Esophagus muscularis mucosa (tissue), 4 donors: ENCODE results near the gene DCLK2. TPM values are rescaled to one million over a fixed set of nuclear protein-coding genes. Genes with fewer than 3 reads are reported as not detected.

Source experiments
- DNase-seq: peaks from one replicate; pipeline ENCODE4 v3.0.0-alpha.2; 2017; ENCODE audit errors: extremely low spot score
- H3K27ac ChIP-seq, 4 donors: fragments of 200-600 bp; sonication (generic); replicated peaks in 1 of 4; 1 replicate in 3 of 4; 2 replicates in 1 of 4; pipeline ENCODE4 v1.5.1; 2016 to 2019; ENCODE audit warnings: mild to moderate bottlenecking in 1 of 4
- H3K27me3 ChIP-seq, 4 donors: fragments of 200-600 bp; sonication (generic); one replicate each; pipeline versions ENCODE4 v1.5.1 to v1.6.0; 2016 to 2019
- H3K36me3 ChIP-seq, 4 donors: fragments of 200-600 bp; sonication (generic); one replicate each; pipeline ENCODE4 v1.5.1; 2016 to 2019
- H3K4me1 ChIP-seq, 4 donors: fragments of 200-600 bp; sonication (generic); one replicate each; pipeline ENCODE4 v1.5.1; 2016 to 2019
- H3K4me3 ChIP-seq, 4 donors: fragments of 200-600 bp; sonication (generic); 1 replicate in 2 of 4; 2 replicates in 2 of 4; pipeline ENCODE4 v1.5.1; 2016 to 2019; ENCODE audit warnings: mild to moderate bottlenecking in 4 of 4, moderate library complexity in 1 of 4
- H3K9me3 ChIP-seq, 4 donors: fragments of 200-600 bp; sonication (generic); 1 replicate in 3 of 4; 2 replicates in 1 of 4; pipeline ENCODE4 v1.5.1; 2016 to 2019
- EP300 ChIP-seq: sonication (generic); formaldehyde crosslinking; IDR thresholded peaks from one replicate; pipeline ENCODE4 v1.6.1; 2017; ENCODE audit warnings: antibody characterized with exemption
- POLR2A ChIP-seq: fragments of 450-650 bp; IDR thresholded peaks from one replicate; pipeline ENCODE4 v1.6.1; 2017; ENCODE audit warnings: antibody characterized with exemption, moderate library complexity, mild to moderate bottlenecking, low read depth
- POLR2AphosphoS5 ChIP-seq, 2 donors: sonication (generic); formaldehyde crosslinking; IDR thresholded peaks; one replicate each; pipeline ENCODE4 v1.6.1; 2017; ENCODE audit warnings: antibody characterized with exemption in 2 of 2
- WGBS: methylation state at CpG from one replicate; pipeline ENCODE4 v1.1.5; 2018; 5-methylcytosine and 5-hydroxymethylcytosine counted together
- intact Hi-C: fragments of 100-400 bp; cut with DNase I; formaldehyde crosslinking; loops from one replicate; pipeline ENCODE4 v1.15.1; 2023
- total RNA-seq, 4 donors: library from RNA; depleted of rRNA; stranded (reverse); fragments of >200 nt; gene quantifications; one replicate each; pipeline versions ENCODE4 v1.1.0 to v1.2.1, GENCODE V29; 2016
- TF ChIP-seq, protein P1 (sequence below), 3 experiments: fragments of 200-600 bp in 2 of 3; fragments of 450-650 bp in 1 of 3; sonication (generic) in 2 of 3; IDR thresholded peaks; one replicate each; pipeline ENCODE4 v1.5.1; 2017 to 2019; ENCODE audit warnings: antibody characterized with exemption in 3 of 3, mild to moderate bottlenecking in 2 of 3, moderate library complexity in 1 of 3

DCLK2 gene
- total RNA-seq, 4 donors from 2014 or later = 15.4 to 29.3 (median 19.3) TPM

DNA sequence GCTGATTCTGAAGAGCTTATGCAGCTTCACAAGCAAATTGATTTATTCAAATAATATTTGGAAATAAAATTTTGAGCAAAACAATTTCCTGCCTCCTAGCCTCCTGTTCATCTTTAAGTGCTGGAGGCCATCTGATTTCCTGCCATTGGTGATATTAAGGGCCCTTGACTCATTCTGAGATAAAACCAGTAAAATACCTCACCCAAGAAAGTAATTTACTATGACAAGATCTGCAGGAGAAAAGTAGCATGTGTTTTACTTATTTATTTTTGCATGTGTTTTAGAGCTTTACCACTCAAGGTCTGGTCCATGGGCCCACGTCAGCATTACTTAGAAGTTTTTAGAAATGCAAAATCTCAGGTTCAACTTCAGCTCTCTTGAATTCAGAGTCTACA lies 67.7 kb downstream of the DCLK2 start:
- Histone ChIP-seq H3K27ac (no peak overlapping the region), H3K36me3 (no peaks in the 10 kb centered on the region), H3K9me3 (no peaks in the 10 kb centered on the region), H3K27me3 (no peaks in the 10 kb centered on the region), H3K4me1 (peaks cover 17 to 31% (median 27%) of the 10 kb centered on the region in 4 donors), H3K4me3 (no peak overlapping the region)
- intact Hi-C loops = no loop called here
- WGBS = 86% methylated on average over 1 of the region's 1 CpG
- DNase-seq = no peak
- TF ChIP-seq POLR2A = no peak
- TF ChIP-seq, protein P1, sequence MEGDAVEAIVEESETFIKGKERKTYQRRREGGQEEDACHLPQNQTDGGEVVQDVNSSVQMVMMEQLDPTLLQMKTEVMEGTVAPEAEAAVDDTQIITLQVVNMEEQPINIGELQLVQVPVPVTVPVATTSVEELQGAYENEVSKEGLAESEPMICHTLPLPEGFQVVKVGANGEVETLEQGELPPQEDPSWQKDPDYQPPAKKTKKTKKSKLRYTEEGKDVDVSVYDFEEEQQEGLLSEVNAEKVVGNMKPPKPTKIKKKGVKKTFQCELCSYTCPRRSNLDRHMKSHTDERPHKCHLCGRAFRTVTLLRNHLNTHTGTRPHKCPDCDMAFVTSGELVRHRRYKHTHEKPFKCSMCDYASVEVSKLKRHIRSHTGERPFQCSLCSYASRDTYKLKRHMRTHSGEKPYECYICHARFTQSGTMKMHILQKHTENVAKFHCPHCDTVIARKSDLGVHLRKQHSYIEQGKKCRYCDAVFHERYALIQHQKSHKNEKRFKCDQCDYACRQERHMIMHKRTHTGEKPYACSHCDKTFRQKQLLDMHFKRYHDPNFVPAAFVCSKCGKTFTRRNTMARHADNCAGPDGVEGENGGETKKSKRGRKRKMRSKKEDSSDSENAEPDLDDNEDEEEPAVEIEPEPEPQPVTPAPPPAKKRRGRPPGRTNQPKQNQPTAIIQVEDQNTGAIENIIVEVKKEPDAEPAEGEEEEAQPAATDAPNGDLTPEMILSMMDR (IDR thresholded peaks at IDR 0.05) = no peak
- TF ChIP-seq POLR2AphosphoS5 (IDR thresholded peaks at IDR 0.05) = no peak
- no peak for TF ChIP-seq EP300

DNA sequence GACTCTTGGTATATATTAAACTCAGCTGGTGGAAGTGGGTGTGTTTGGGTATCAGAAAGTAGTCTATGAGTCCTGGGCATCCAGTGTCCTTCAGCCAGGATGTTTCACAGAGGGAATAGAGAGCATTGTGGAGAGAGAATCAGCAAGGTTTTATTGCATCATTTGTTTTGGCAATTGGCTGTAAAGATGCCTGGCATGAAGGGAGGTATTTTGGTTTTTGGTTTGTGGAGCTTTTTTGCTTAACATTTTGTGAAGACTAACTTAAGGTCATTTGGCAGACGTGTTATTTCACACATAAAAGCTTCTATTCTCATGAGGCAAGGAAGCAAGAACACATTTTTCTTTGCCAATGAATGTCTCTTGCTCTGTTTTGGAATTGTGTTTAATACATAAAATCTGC lies 71.1 kb downstream of the DCLK2 start:
- H3K4me1 ChIP-seq = peaks cover 25 to 49% (median 41%) of the 10 kb centered on the region in 4 donors
- 50% methylated on average over 1 of the region's 1 CpG for WGBS
- intact Hi-C loops = no loop called here
- TF ChIP-seq POLR2A = no peak
- TF ChIP-seq POLR2AphosphoS5 (IDR thresholded peaks at IDR 0.05) = no peak
- TF ChIP-seq, protein P1 (IDR thresholded peaks at IDR 0.05) = no peak
- no peak for TF ChIP-seq EP300
- H3K9me3 ChIP-seq = no peaks in the 10 kb centered on the region
- no peak overlapping the region for H3K27ac ChIP-seq
- DNase-seq = no peak
- H3K27me3 ChIP-seq = no peaks in the 10 kb centered on the region
- no peaks in the 10 kb centered on the region for H3K36me3 ChIP-seq
- H3K4me3 ChIP-seq = no peak overlapping the region

DNA sequence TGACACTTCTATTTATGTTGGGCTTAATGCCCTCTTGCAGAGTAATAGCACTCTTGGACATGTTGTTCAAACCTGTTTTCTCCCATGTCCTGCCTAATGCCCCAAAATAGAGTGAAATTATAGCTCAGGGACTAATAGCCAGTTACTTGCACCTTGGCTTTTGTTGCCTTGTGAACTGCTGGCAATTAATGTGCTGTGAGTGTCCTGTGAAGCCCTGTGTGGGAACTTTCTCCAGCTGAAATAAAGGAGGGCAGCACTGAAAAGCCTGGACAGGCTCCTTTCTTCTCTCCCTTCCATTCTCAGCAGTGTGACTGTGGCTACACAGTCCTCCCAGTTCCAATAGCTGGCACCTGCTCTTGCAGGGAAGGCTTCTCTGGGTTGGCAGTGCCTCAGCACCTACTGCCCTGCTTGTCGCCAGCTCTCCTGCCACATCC lies 72.4 kb downstream of the DCLK2 start:
- intact Hi-C loops = no loop called here
- peak overlapping the region in 3 of 4 donors; percentile 28 to 39 (median 32) for H3K27ac ChIP-seq
- 87% methylated on average over 1 of the region's 1 CpG for WGBS

DNA sequence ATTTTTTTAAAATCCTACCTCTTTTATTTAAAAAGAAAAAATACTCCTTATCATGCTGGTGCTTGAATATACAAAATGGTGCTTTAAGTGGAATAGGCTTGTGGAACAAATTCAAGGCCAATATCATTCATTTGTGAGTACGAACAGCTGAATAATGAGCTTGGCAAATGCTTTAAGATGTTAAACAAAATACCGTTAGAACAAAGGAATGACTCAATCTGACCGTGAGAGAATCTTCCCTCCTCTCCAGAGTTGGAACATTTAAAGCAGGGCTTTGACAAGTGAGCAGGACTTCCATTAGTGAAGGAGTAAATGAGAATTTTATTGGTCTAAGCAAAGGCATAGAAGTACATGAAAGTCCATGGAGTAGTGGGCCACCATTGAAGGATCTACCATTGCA lies 74.5 kb downstream of the DCLK2 start:
- Histone ChIP-seq H3K9me3 (no peaks in the 10 kb centered on the region), H3K36me3 (no peaks in the 10 kb centered on the region), H3K27ac (peak overlapping the region; percentile 22 to 59 (median 52)), H3K4me3 (no peak overlapping the region), H3K27me3 (no peaks in the 10 kb centered on the region), H3K4me1 (peaks cover 25 to 49% (median 42%) of the 10 kb centered on the region in 4 donors)
- DNase-seq = no peak
- WGBS = 27% methylated on average over 3 of the region's 3 CpGs
- intact Hi-C loops = no loop called here
- TF ChIP-seq, protein P1 (IDR thresholded peaks at IDR 0.05) = no peak
- TF ChIP-seq POLR2AphosphoS5 (IDR thresholded peaks at IDR 0.05) = peak in 1 of 2 donors; percentile 34
- TF ChIP-seq POLR2A = no peak
- TF ChIP-seq EP300 = no peak

More for the DNA sequence above, 72.4 kb downstream of the DCLK2 start:
- peaks cover 25 to 49% (median 41%) of the 10 kb centered on the region in 4 donors for H3K4me1 ChIP-seq
- H3K36me3 ChIP-seq = no peaks in the 10 kb centered on the region
- DNase-seq = peak; percentile 80
- H3K27me3 ChIP-seq = no peaks in the 10 kb centered on the region
- TF ChIP-seq POLR2A (no peak), POLR2AphosphoS5 (IDR thresholded peaks at IDR 0.05) (no peak), EP300 (no peak)
- TF ChIP-seq, protein P1 (IDR thresholded peaks at IDR 0.05) = no peak
- H3K4me3 ChIP-seq = no peak overlapping the region
- no peaks in the 10 kb centered on the region for H3K9me3 ChIP-seq

DNA sequence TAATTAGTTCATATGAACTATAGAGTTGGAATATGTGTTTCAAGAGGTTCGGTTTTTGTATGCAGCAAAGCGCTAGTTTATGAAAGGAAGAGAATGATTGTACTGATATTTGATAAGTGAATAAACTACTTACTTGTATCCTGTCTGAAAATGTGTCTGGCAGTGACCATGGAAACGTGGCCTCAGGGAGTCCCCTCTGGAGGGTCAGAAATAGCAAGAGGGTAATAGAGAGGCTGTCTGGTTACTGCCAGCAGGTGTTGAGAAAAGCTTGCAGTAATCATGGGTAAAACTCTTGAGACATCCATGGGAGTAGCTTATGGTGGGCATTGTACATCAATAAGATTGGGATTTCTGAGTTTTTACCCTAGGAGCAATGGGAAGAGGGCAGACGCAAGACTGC lies 77.1 kb downstream of the DCLK2 start:
- intact Hi-C loops = no loop called here
- Histone ChIP-seq H3K9me3 (no peaks in the 10 kb centered on the region), H3K36me3 (no peaks in the 10 kb centered on the region), H3K4me1 (peaks cover 15 to 47% (median 34%) of the 10 kb centered on the region in 4 donors), H3K27me3 (no peaks in the 10 kb centered on the region), H3K27ac (no peak overlapping the region), H3K4me3 (no peak overlapping the region)
- peak; percentile 64 for DNase-seq
- TF ChIP-seq POLR2A (no peak), EP300 (no peak), POLR2AphosphoS5 (IDR thresholded peaks at IDR 0.05) (no peak)
- TF ChIP-seq, protein P1 (IDR thresholded peaks at IDR 0.05) = no peak
- 89% methylated on average over 4 of the region's 4 CpGs for WGBS
